Lower lobe of right lung (tissue), 2 donors: ENCODE data around the gene DOHH. TPM values are rescaled to one million over a fixed set of nuclear protein-coding genes. Genes with fewer than 3 reads are reported as not detected.
"Not testable (repeated sequence)": the region's sequence is repeated elsewhere in the genome, so short reads cannot be mapped to it uniquely, and the experiment has no call there.

Experiments
- ATAC-seq, 2 donors: fragments of 200-7000 bp; cut with Tn5 transposase; one replicate each; pipeline ENCODE4 v1.9.1; 2020 to 2022; ENCODE audit warnings: mild to moderate bottlenecking in 2 of 2, moderate library complexity in 2 of 2
- DNase-seq: peaks from one replicate; pipeline ENCODE4 v3.0.0-alpha.2; 2020
- H3K27ac ChIP-seq: fragments of 200-600 bp; one replicate; pipeline ENCODE4 v1.8.0; 2022
- H3K27me3 ChIP-seq: fragments of 200-600 bp; one replicate; pipeline ENCODE4 v1.8.0; 2022; ENCODE audit warnings: low read depth
- H3K36me3 ChIP-seq: fragments of 200-600 bp; one replicate; pipeline ENCODE4 v1.8.0; 2022; ENCODE audit warnings: mild to moderate bottlenecking
- H3K4me1 ChIP-seq: fragments of 200-600 bp; one replicate; pipeline ENCODE4 v1.8.0; 2022
- H3K4me3 ChIP-seq: fragments of 200-600 bp; one replicate; pipeline ENCODE4 v1.8.0; 2022; ENCODE audit warnings: mild to moderate bottlenecking
- H3K9me3 ChIP-seq: fragments of 200-600 bp; one replicate; pipeline ENCODE4 v1.8.0; 2022
- CTCF ChIP-seq: fragments of 200-600 bp; IDR thresholded peaks from one replicate; pipeline ENCODE4 v1.8.0; 2022; ENCODE audit warnings: antibody characterized with exemption, mild to moderate bottlenecking
- intact Hi-C: fragments of 100-400 bp; cut with DNase I; formaldehyde crosslinking; loops from one replicate; pipeline ENCODE4 v1.11.0; 2022
- total RNA-seq: library from RNA; stranded (reverse); fragmentation: NEBNext Ultra II Directional; extraction: Animal tissue kit (Norgen Biotek cat#: 25700); gene quantifications from one replicate; pipeline ENCODE4 v1.2.1, GENCODE V29; 2021
- donor health status: DM: no; HTN: yes; CAD: no; lungs with severe emphysema.

DOHH gene
- total RNA-seq, 1 donor from 2014 or later = 9.9 TPM

- Histone ChIP-seq H3K27ac (no peak overlapping the region), H3K4me1 (peaks cover 22% of the 10 kb centered on the region), H3K9me3 (no peaks in the 10 kb centered on the region), H3K4me3 (no peak overlapping the region), H3K27me3 (no peaks in the 10 kb centered on the region), H3K36me3 (peaks cover 40% of the 10 kb centered on the region)
- ATAC-seq = no peak
- intact Hi-C loops = no loop called here
- no peak for TF ChIP-seq CTCF
- no peak for DNase-seq
Measured at GRCh38 chr19:3511506-3512251, 11.2 kb upstream of the DOHH start.

GRCh38 chr19:3510727-3511126 is 10.3 kb upstream of the DOHH start:
- ATAC-seq (no peak), DNase-seq (no peak)
- Histone ChIP-seq H3K9me3 (no peaks in the 10 kb centered on the region), H3K27me3 (no peaks in the 10 kb centered on the region), H3K4me3 (no peak overlapping the region), H3K4me1 (peaks cover 16% of the 10 kb centered on the region), H3K36me3 (peaks cover 33% of the 10 kb centered on the region), H3K27ac (no peak overlapping the region)
- TF ChIP-seq CTCF = no peak
- intact Hi-C loops = no loop called here

GRCh38 chr19:3509566-3509989 is 9.1 kb upstream of the DOHH start:
- Histone ChIP-seq H3K4me3 (no peak overlapping the region), H3K36me3 (peaks cover 33% of the 10 kb centered on the region), H3K27ac (no peak overlapping the region), H3K27me3 (no peaks in the 10 kb centered on the region), H3K4me1 (peaks cover 16% of the 10 kb centered on the region), H3K9me3 (no peaks in the 10 kb centered on the region)
- intact Hi-C loops = no loop called here
- ATAC-seq = no peak
- DNase-seq = no peak
- no peak for TF ChIP-seq CTCF

GRCh38 chr19:3508771-3509535 is 8.5 kb upstream of the DOHH start:
- no peak for DNase-seq

GRCh38 chr19:3508121-3508661 is 7.7 kb upstream of the DOHH start:
- intact Hi-C loops, H3K27ac ChIP-seq, H3K9me3 ChIP-seq, ATAC-seq, DNase-seq, H3K27me3 ChIP-seq, H3K4me3 ChIP-seq: not testable (repeated sequence)
- peaks cover 33% of the 10 kb centered on the region for H3K36me3 ChIP-seq
- peaks cover 16% of the 10 kb centered on the region for H3K4me1 ChIP-seq

More at GRCh38 chr19:3508771-3509535, 8.5 kb upstream of the DOHH start:
- no peaks in the 10 kb centered on the region for H3K27me3 ChIP-seq
- no peak overlapping the region for H3K4me3 ChIP-seq
- intact Hi-C loops = no loop called here
- peaks cover 16% of the 10 kb centered on the region for H3K4me1 ChIP-seq
- no peaks in the 10 kb centered on the region for H3K9me3 ChIP-seq
- peaks cover 33% of the 10 kb centered on the region for H3K36me3 ChIP-seq
- TF ChIP-seq CTCF = no peak
- no peak overlapping the region for H3K27ac ChIP-seq
- no peak for ATAC-seq
